HL-60 (cell line): Measurements from ENCODE around the gene SIGLEC10.
A peak's percentile ranks its signal among the peaks of the same experiment; 100 is the strongest.

Experiments
- DNase-seq, 2 experiments: peaks; one replicate each; pipeline ENCODE4 v3.0.0-alpha.2; 2010 to 2020; ENCODE audit warnings: low read depth in 1 of 2, low spot score in 1 of 2
- H3K27ac ChIP-seq: fragments of 250-450 bp; sonication (Bioruptor Pico); replicated peaks from 2 replicates; pipeline ENCODE4 v1.5.1; 2020; ENCODE audit warnings: mild to moderate bottlenecking, moderate library complexity
- H3K27me3 ChIP-seq: fragments of 250-450 bp; sonication (Bioruptor Pico); 2 replicates; pipeline ENCODE4 v1.5.1; 2021; ENCODE audit warnings: mild to moderate bottlenecking, moderate library complexity; ENCODE audit not compliant: insufficient read depth, poor library complexity, severe bottlenecking
- H3K4me3 ChIP-seq: replicated peaks from 2 replicates; pipeline ENCODE4 v1.5.1; 2011; ENCODE audit warnings: mild to moderate bottlenecking, control low read depth, low read length; ENCODE audit not compliant: insufficient read depth
- GABPA ChIP-seq: IDR thresholded peaks from 2 replicates; pipeline ENCODE4 v1.6.1; 2012; ENCODE audit warnings: low read depth
- POLR2AphosphoS5 ChIP-seq: IDR thresholded peaks from 2 replicates; pipeline ENCODE4 v1.6.1; 2012; ENCODE audit warnings: low read depth
- SPI1 ChIP-seq: IDR thresholded peaks from 2 replicates; pipeline ENCODE4 v1.6.1; 2012; ENCODE audit warnings: low read depth, mild to moderate bottlenecking, borderline replicate concordance
- TF ChIP-seq, protein P1 (sequence below): IDR thresholded peaks from one replicate; pipeline ENCODE4 v1.5.1; 2011; ENCODE audit warnings: low read length, control low read depth, inconsistent platforms; ENCODE audit not compliant: insufficient read depth
- TF ChIP-seq, protein P2 (sequence below): IDR thresholded peaks from 2 replicates; pipeline ENCODE4 v1.6.1; 2012; ENCODE audit warnings: low read depth; ENCODE audit not compliant: insufficient replicate concordance

The SIGLEC10 gene

DNA sequence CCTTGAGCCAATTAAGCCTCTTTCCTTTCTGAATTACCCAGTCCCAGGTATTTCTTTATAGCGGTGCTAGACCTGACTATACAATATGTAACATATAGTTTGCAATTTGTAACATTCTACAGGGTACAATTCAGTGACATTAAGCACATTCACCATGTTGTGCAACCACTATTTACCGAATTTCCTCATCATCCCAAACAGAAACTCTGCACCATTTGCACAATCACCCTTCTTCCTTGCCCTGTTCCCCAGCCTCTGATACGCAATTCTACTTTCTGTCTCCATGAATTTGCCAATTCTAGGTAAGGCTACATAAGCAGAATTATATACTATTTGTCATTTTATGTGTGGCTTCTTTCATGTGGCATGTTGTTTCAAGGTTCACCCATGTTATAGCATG is 13.7 kb upstream of the SIGLEC10 start:
- no peak overlapping the region for H3K4me3 ChIP-seq
- no peaks in the 10 kb centered on the region for H3K27me3 ChIP-seq
- TF ChIP-seq POLR2AphosphoS5 (peak; percentile 61; the same call in 1 of the 2 replicates), GABPA (no peak)
- peak overlapping the region; percentile 61 for H3K27ac ChIP-seq
- DNase-seq, result peak; percentile 76 to 91

DNA sequence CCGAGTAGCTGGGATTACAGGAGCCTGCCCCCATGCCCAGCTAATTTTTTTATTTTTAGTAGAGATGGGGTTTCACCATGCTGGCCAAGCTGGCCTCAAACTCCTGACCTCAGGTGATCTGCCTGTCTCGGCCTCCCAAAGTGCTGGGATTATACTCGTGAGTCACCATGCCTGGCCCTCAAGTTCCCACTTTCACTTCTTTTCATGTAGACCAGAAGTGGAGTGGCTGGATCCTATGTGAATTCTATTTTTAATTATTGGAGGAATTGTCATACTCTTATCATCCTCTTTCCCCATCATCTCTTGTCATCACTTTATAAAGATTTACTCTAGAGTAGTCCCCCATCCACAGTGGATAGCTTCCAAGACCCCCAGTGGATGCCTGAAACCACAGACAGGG is 12.8 kb upstream of the SIGLEC10 start:
- TF ChIP-seq GABPA (no peak), SPI1 (no peak), POLR2AphosphoS5 (no peak)
- TF ChIP-seq, protein P1, sequence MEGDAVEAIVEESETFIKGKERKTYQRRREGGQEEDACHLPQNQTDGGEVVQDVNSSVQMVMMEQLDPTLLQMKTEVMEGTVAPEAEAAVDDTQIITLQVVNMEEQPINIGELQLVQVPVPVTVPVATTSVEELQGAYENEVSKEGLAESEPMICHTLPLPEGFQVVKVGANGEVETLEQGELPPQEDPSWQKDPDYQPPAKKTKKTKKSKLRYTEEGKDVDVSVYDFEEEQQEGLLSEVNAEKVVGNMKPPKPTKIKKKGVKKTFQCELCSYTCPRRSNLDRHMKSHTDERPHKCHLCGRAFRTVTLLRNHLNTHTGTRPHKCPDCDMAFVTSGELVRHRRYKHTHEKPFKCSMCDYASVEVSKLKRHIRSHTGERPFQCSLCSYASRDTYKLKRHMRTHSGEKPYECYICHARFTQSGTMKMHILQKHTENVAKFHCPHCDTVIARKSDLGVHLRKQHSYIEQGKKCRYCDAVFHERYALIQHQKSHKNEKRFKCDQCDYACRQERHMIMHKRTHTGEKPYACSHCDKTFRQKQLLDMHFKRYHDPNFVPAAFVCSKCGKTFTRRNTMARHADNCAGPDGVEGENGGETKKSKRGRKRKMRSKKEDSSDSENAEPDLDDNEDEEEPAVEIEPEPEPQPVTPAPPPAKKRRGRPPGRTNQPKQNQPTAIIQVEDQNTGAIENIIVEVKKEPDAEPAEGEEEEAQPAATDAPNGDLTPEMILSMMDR, result no peak
- TF ChIP-seq, protein P2, sequence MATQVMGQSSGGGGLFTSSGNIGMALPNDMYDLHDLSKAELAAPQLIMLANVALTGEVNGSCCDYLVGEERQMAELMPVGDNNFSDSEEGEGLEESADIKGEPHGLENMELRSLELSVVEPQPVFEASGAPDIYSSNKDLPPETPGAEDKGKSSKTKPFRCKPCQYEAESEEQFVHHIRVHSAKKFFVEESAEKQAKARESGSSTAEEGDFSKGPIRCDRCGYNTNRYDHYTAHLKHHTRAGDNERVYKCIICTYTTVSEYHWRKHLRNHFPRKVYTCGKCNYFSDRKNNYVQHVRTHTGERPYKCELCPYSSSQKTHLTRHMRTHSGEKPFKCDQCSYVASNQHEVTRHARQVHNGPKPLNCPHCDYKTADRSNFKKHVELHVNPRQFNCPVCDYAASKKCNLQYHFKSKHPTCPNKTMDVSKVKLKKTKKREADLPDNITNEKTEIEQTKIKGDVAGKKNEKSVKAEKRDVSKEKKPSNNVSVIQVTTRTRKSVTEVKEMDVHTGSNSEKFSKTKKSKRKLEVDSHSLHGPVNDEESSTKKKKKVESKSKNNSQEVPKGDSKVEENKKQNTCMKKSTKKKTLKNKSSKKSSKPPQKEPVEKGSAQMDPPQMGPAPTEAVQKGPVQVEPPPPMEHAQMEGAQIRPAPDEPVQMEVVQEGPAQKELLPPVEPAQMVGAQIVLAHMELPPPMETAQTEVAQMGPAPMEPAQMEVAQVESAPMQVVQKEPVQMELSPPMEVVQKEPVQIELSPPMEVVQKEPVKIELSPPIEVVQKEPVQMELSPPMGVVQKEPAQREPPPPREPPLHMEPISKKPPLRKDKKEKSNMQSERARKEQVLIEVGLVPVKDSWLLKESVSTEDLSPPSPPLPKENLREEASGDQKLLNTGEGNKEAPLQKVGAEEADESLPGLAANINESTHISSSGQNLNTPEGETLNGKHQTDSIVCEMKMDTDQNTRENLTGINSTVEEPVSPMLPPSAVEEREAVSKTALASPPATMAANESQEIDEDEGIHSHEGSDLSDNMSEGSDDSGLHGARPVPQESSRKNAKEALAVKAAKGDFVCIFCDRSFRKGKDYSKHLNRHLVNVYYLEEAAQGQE, result no peak
- Histone ChIP-seq H3K27ac (peak overlapping the region; percentile 61), H3K27me3 (no peaks in the 10 kb centered on the region), H3K4me3 (no peak overlapping the region)
- DNase-seq, result no peak

DNA sequence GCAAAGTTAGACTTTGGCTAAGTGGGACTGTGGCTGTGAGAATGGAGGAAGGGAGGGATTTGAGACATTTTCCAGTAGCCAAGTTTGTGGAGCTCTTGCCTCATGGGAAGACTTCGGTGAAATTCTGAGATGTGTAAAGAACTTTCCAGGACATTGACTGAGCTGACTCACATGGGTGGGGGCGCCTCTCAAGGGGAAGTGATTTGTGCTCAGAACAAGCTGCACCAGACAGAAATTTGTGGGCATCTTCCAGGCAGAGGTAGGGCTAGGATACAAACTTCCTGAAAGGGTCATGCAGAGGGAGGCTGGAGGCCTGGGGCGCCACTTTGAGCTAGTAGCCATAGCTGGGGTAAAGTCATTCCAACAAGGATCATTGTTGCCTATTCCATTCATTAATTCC is 9.8 kb upstream of the SIGLEC10 start:
- Histone ChIP-seq H3K27ac (no peak overlapping the region), H3K27me3 (no peaks in the 10 kb centered on the region), H3K4me3 (no peak overlapping the region)
- TF ChIP-seq GABPA (no peak), POLR2AphosphoS5 (no peak), SPI1 (no peak)
- TF ChIP-seq, protein P1, result no peak
- TF ChIP-seq, protein P2, result no peak
- no peak for DNase-seq

DNA sequence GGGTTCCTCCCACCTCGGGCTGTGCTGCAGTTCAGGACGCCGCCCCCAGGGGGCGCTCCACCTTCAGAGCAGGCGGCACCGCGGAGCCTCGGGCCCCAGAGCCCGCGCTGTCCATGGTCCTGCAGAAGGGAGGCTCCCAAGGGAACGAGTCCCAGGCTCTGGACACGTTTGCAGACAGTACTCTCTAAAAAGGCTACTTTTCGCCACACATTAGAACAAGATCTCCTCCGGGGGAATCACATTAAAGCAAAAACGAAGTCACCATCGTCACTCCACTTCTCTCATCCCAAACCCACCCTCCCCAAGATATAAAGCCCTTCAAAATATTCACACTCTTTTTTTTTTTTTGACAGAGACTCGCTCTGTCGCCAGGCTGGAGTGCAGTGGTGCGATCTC is 4.6 kb upstream of the SIGLEC10 start:
- TF ChIP-seq, protein P1, result peak; percentile 88
- no peak for TF ChIP-seq GABPA
- TF ChIP-seq, protein P2, result peak; percentile 99
- no peak for TF ChIP-seq POLR2AphosphoS5
- Histone ChIP-seq H3K4me3 (no peak overlapping the region), H3K27me3 (no peaks in the 10 kb centered on the region), H3K27ac (no peak overlapping the region)
- DNase-seq, result peak; percentile 78 to 84
